Vagina (tissue), 2 donors: ENCODE results near the gene EEIG1. TPM values are rescaled to one million over a fixed set of nuclear protein-coding genes. Genes with fewer than 3 reads are reported as not detected.

Experiments
- DNase-seq, 2 donors: peaks; one replicate each; pipeline ENCODE4 v3.0.0-alpha.2; 2017; ENCODE audit errors: extremely low spot score in 2 of 2
- H3K27ac ChIP-seq: fragments of 200-600 bp; sonication (generic); one replicate; pipeline ENCODE4 v1.5.1; 2019
- H3K27me3 ChIP-seq: fragments of 200-600 bp; sonication (generic); one replicate; pipeline ENCODE4 v1.5.1; 2019
- H3K36me3 ChIP-seq, 2 donors: fragments of 200-600 bp; sonication (generic); one replicate each; pipeline ENCODE4 v1.5.1; 2017 to 2019
- H3K4me1 ChIP-seq: fragments of 200-600 bp; sonication (generic); one replicate; pipeline ENCODE4 v1.5.1; 2019
- H3K4me3 ChIP-seq, 2 donors: fragments of 200-600 bp; sonication (generic); 1 replicate in 1 of 2; 2 replicates in 1 of 2; pipeline ENCODE4 v1.5.1; 2016 to 2019
- H3K9me3 ChIP-seq: fragments of 200-600 bp; sonication (generic); one replicate; pipeline ENCODE4 v1.5.1; 2019
- POLR2A ChIP-seq, 2 donors: fragments of 450-650 bp; IDR thresholded peaks; one replicate each; pipeline ENCODE4 v1.6.1; 2017; ENCODE audit warnings: antibody characterized with exemption in 2 of 2, mild to moderate bottlenecking in 2 of 2, moderate library complexity in 2 of 2
- POLR2AphosphoS5 ChIP-seq, 2 donors: sonication (generic); formaldehyde crosslinking; IDR thresholded peaks; one replicate each; pipeline ENCODE4 v1.9.0; 2017; ENCODE audit warnings: antibody characterized with exemption in 2 of 2, mild to moderate bottlenecking in 2 of 2, low read depth in 1 of 2; ENCODE audit not compliant: insufficient read depth in 1 of 2
- intact Hi-C: fragments of 100-400 bp; cut with DNase I; formaldehyde crosslinking; loops from one replicate; pipeline ENCODE4 v1.15.1; 2023
- total RNA-seq: library from RNA; depleted of rRNA; stranded (reverse); fragments of >200 nt; gene quantifications from one replicate; pipeline ENCODE4 v1.2.3, GENCODE V29; 2016
- TF ChIP-seq, protein P1 (sequence below), 3 experiments: fragments of 450-650 bp in 2 of 3; fragments of 200-600 bp in 1 of 3; sonication (generic) in 1 of 3; IDR thresholded peaks; one replicate each; pipeline ENCODE4 v1.5.1; 2017 to 2019; ENCODE audit warnings: antibody characterized with exemption in 3 of 3, mild to moderate bottlenecking in 2 of 3, moderate library complexity in 2 of 3

EEIG1 gene
- total RNA-seq, 1 donor from 2014 or later: 30.9 TPM

DNA sequence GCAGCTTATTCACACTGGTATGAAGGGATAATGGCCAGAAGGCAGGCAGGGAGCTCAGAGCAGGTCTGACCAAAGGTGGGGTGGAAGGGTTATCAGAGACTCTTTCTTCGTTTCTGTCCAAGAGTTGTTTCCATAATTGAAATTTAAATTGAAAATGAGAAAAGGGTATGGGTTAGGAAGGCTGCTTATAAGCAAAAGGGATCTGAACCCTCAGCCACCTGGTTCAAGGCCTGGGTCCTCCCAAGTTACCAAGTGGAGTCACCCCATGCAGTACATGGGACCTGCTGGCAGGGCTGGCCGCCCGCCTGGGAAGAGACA, 17.8 kb downstream of the EEIG1 start:
- intact Hi-C loops: no loop called here

DNA sequence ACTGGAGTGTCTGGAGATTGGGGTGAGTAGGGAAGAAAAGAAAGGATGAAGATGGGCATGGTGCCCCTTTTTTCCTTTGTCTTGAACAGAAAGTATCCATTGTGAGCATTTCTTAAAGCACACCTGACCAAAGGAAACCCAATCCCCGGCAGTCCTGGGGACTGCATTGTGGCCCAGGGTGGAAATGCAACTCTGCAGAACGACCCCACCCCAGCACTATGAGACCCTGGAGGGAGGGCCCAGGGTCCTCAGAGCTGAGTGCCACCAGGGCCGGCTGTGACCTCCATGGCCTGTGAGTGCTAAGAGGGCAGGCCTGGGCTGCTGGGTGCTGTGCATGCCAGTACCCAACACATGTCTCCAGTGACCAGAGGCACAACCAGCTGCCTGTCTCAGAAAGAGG, 18.5 kb downstream of the EEIG1 start:
- DNase-seq: no peak
- Histone ChIP-seq H3K27me3 (no peaks in the 10 kb centered on the region), H3K4me1 (peaks cover 84% of the 10 kb centered on the region), H3K9me3 (no peaks in the 10 kb centered on the region), H3K27ac (peak overlapping the region; percentile 96), H3K4me3 (no peak overlapping the region), H3K36me3 (no peaks in the 10 kb centered on the region)
- TF ChIP-seq POLR2AphosphoS5 (IDR thresholded peaks at IDR 0.05; ENCODE audit: insufficient read depth in 1 of 2, low read depth in 1 of 2) (no peak), POLR2A (IDR thresholded peaks at IDR 0.05) (no peak)
- TF ChIP-seq, protein P1, sequence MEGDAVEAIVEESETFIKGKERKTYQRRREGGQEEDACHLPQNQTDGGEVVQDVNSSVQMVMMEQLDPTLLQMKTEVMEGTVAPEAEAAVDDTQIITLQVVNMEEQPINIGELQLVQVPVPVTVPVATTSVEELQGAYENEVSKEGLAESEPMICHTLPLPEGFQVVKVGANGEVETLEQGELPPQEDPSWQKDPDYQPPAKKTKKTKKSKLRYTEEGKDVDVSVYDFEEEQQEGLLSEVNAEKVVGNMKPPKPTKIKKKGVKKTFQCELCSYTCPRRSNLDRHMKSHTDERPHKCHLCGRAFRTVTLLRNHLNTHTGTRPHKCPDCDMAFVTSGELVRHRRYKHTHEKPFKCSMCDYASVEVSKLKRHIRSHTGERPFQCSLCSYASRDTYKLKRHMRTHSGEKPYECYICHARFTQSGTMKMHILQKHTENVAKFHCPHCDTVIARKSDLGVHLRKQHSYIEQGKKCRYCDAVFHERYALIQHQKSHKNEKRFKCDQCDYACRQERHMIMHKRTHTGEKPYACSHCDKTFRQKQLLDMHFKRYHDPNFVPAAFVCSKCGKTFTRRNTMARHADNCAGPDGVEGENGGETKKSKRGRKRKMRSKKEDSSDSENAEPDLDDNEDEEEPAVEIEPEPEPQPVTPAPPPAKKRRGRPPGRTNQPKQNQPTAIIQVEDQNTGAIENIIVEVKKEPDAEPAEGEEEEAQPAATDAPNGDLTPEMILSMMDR (IDR thresholded peaks at IDR 0.05): no peak
- intact Hi-C loops: no loop called here

More for the DNA sequence above, 17.8 kb downstream of the EEIG1 start:
- TF ChIP-seq, protein P1 (IDR thresholded peaks at IDR 0.05): no peak
- TF ChIP-seq POLR2A (IDR thresholded peaks at IDR 0.05) (no peak), POLR2AphosphoS5 (IDR thresholded peaks at IDR 0.05; ENCODE audit: insufficient read depth in 1 of 2, low read depth in 1 of 2) (no peak)
- DNase-seq: no peak
- H3K27ac ChIP-seq: peak overlapping the region; percentile 96
- H3K27me3 ChIP-seq: no peaks in the 10 kb centered on the region
- H3K9me3 ChIP-seq: no peaks in the 10 kb centered on the region
- no peaks in the 10 kb centered on the region for H3K36me3 ChIP-seq
- no peak overlapping the region for H3K4me3 ChIP-seq
- H3K4me1 ChIP-seq: peaks cover 91% of the 10 kb centered on the region

DNA sequence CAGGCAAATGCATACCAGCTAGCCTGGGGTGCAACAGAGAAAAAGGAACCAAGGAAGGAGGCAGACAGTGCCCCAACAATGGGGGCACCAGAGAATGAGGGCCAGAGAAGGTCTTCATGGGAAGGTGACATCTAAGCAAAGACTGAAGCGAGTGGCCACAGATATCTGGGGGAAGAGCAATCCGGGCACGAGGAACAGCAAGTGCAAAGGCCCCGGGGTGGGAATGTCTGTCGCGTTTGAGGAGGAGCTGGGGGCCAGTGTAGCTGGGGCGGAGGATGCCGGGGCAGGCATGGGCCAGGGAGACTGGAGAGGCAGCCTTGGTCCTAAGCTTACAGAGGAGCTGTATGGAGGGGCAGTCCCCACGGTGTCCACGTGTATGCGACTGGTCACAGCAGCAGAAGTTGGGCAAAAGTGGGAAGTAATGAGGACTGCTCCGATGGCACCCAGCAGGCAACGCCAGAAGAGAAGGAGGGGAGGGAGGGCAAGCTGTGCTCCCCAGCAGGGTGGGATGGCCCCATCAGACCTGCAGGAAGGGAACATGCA, 19.1 kb downstream of the EEIG1 start:
- TF ChIP-seq POLR2AphosphoS5 (IDR thresholded peaks at IDR 0.05; ENCODE audit: insufficient read depth in 1 of 2, low read depth in 1 of 2) (no peak), POLR2A (IDR thresholded peaks at IDR 0.05) (no peak)
- TF ChIP-seq, protein P1 (IDR thresholded peaks at IDR 0.05): no peak
- no peak for DNase-seq
- intact Hi-C loops: no loop called here
- no peak overlapping the region for H3K4me3 ChIP-seq
- peaks cover 78% of the 10 kb centered on the region for H3K4me1 ChIP-seq
- no peaks in the 10 kb centered on the region for H3K27me3 ChIP-seq
- peak overlapping the region; percentile 96 for H3K27ac ChIP-seq
- H3K36me3 ChIP-seq: no peaks in the 10 kb centered on the region
- H3K9me3 ChIP-seq: no peaks in the 10 kb centered on the region

DNA sequence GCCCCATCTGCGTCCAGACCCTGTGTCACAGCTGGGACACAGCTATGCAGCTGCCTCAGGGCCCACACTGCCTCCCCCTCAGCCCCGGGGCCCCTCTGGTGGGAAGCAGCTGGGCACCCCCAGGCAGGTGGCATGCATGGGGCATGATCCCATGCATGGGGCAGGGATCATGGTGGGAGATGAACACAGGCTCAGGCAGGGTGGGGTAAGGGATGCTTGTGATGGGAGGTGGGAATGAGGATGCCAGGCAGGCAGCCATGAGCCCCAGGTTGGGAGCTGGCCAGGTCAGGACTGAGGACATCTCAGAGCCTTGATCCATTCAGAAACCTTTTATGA, 19.7 kb downstream of the EEIG1 start:
- DNase-seq: no peak
- no peak for TF ChIP-seq POLR2A (IDR thresholded peaks at IDR 0.05)
- TF ChIP-seq, protein P1 (IDR thresholded peaks at IDR 0.05): no peak
- no peak for TF ChIP-seq POLR2AphosphoS5 (IDR thresholded peaks at IDR 0.05; ENCODE audit: insufficient read depth in 1 of 2, low read depth in 1 of 2)
- Histone ChIP-seq H3K4me3 (no peak overlapping the region), H3K9me3 (no peaks in the 10 kb centered on the region), H3K27me3 (no peaks in the 10 kb centered on the region), H3K4me1 (peaks cover 75% of the 10 kb centered on the region), H3K27ac (peak overlapping the region; percentile 96), H3K36me3 (no peaks in the 10 kb centered on the region)
- intact Hi-C loops: no loop called here

DNA sequence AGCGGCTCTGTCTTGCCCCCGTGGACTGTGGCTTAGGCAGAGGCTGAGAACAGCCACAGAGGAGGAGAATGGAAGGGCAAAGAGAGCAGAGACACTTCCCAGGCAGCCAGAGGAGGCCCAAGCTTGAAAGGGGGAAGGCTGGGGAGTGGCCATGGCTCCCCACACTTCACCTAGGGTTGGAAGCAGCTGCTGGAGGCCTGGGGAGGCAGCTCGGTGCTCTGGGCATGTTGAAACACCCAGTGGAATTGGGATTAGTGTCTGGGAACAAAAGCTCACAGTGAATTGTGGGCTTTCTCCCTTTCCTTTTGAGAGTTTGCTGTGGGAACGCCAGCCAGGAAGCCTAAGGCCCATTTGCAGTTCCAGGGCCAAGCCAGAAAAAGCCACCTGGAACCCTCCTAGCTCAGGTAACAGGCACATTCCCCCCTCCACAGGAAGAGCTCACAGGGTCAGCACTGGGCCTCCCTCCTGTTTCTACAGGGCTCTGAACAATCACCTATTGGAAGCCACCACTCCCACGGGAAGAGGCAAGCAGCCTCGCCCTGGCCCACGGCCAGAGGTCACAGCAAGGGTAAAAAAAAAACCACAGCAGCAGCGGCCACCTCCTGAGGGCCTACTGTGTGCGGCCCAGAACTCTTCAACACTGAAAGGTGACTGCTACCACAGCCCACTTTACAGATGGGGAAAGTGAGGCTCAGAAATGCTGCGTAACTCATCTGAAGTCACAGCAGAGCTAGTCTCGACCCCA, 20.2 kb downstream of the EEIG1 start:
- no peaks in the 10 kb centered on the region for H3K27me3 ChIP-seq
- H3K9me3 ChIP-seq: no peaks in the 10 kb centered on the region
- no peaks in the 10 kb centered on the region for H3K36me3 ChIP-seq
- intact Hi-C loops: no loop called here
- H3K4me1 ChIP-seq: peaks cover 75% of the 10 kb centered on the region
- TF ChIP-seq POLR2A (IDR thresholded peaks at IDR 0.05): no peak
- TF ChIP-seq, protein P1 (IDR thresholded peaks at IDR 0.05): no peak
- TF ChIP-seq POLR2AphosphoS5 (IDR thresholded peaks at IDR 0.05; ENCODE audit: insufficient read depth in 1 of 2, low read depth in 1 of 2): no peak
- DNase-seq: no peak
- peak overlapping the region; percentile 96 for H3K27ac ChIP-seq
- H3K4me3 ChIP-seq: no peak overlapping the region
